ENCODE results near the gene SPOPL. TPM values are rescaled to one million over a fixed set of nuclear protein-coding genes. Genes with fewer than 3 reads are reported as not detected.
"Not testable (repeated sequence)": the region's sequence is repeated elsewhere in the genome, so short reads cannot be mapped to it uniquely, and the experiment has no call there.

Gene SPOPL
- total and polyA plus RNA-seq, 2 of the 4 experiments (the other 2 are of a cell fraction), result 4.8 to 20.3 TPM

GRCh38 chr2:138544206-138544605 lies 42.6 kb downstream of the SPOPL start:
- H2BK15ac ChIP-seq (ENCODE audit: low read depth, low read length); H3K9me3 ChIP-seq (ENCODE audit: control insufficient read depth, insufficient read depth, low read length); H3K79me1 ChIP-seq (ENCODE audit: low read depth in 1 of 2, low read length in 2 of 2); H2BK20ac ChIP-seq (ENCODE audit: low read depth, low read length); H3K14ac ChIP-seq (replicated peaks; ENCODE audit: low read depth, low read length); H4K20me1 ChIP-seq (ENCODE audit: insufficient read depth, low read length); H2AK9ac ChIP-seq (replicated peaks; ENCODE audit: low read depth, low read length, poor library complexity); H3K36me3 ChIP-seq (ENCODE audit: control insufficient read depth, insufficient read depth, low read length); H3K27me3 ChIP-seq (ENCODE audit: control insufficient read depth, insufficient read depth, low read length); intact Hi-C loops (cut with micrococcal nuclease); H2BK5ac ChIP-seq (ENCODE audit: low read depth, low read length, poor library complexity, severe bottlenecking); H3K56ac ChIP-seq (ENCODE audit: extremely low read depth, insufficient read depth, low read length); H3K4ac ChIP-seq (ENCODE audit: low read depth, low read length); H2AFZ ChIP-seq (replicated peaks; ENCODE audit: low read length, poor library complexity); CTCF ChIA-PET; H2AK5ac ChIP-seq (ENCODE audit: low read depth, low read length); H3K4me2 ChIP-seq (ENCODE audit: low read depth, low read length); H2BK120ac ChIP-seq (ENCODE audit: low read depth, low read length); H3K9ac ChIP-seq (ENCODE audit: low read depth, low read length); H3K27ac ChIP-seq (ENCODE audit: insufficient read depth, low read length); DNase-seq; H4K91ac ChIP-seq (ENCODE audit: insufficient read depth, low read depth, low read length); ATAC-seq (ENCODE audit: low read depth); H3K4me1 ChIP-seq (ENCODE audit: control insufficient read depth, insufficient read depth, low read length); dilution Hi-C loops (cut with HindIII; ENCODE audit: low sequenced_read_pairs, unreplicated experiment); BruUV-seq (replicated peaks); H3K23ac ChIP-seq (ENCODE audit: low read depth, low read length); H3K4me3 ChIP-seq (ENCODE audit: insufficient read depth, low read depth, low read length); H4K5ac ChIP-seq (ENCODE audit: low read depth, low read length); H3K9me1 ChIP-seq (ENCODE audit: insufficient read depth, low read length); H4K8ac ChIP-seq (ENCODE audit: low read depth in 2 of 2, low read length in 2 of 2); H3K18ac ChIP-seq (ENCODE audit: low read depth, low read length); in situ Hi-C loops (cut with MboI; ENCODE audit: low sequenced_read_pairs): not testable (repeated sequence)
- 100% methylated on average over 2 of the region's 12 CpGs; no CpG with 5 or more reads in 1 of the 2 experiments for WGBS, 2 experiments (ENCODE audit: extremely low coverage in 2 of 2, insufficient read length in 1 of 2)
- POLR2A ChIA-PET (ENCODE audit: unreplicated experiment), result interaction anchor here (0.9 kb wide), 1 partner anchor 43 kb away, joined by 3 read pairs; no protein-coding TSS in a partner anchor
